ENCODE data around the gene ATXN2L. TPM values are rescaled to one million over a fixed set of nuclear protein-coding genes. Genes with fewer than 3 reads are reported as not detected.

The ATXN2L gene
- total and polyA plus RNA-seq, 2 experiments from 2014 or later: 134 to 192 TPM

DNA sequence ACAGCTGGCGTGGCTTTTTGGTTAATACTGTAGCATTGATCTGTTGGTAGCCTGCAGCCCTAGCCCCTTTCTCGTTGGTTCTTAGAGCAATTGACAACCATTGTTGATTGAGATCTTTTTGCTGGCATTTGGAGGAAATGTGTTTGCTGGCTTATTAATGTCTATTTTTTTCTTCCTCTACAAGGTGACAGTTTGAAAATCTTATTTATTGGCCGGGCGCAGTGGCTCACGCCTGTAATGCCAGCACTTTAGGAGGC is 1.8 kb downstream of the ATXN2L start:
- peak overlapping the region; percentile 97 for H3K4me3 Mint-ChIP-seq
- Histone ChIP-seq H3K4me1 (ENCODE audit: insufficient read depth) (peaks cover 26% of the 10 kb centered on the region), H2AFZ (no peak overlapping the region), H3K27ac (ENCODE audit: low read depth) (peak overlapping the region; percentile 99), H3K4me3 (peak overlapping the region; percentile 95), H3K4me2 (peak overlapping the region; percentile 94), H3F3A (replicated peaks; ENCODE audit: low read depth) (peaks cover 25% of the 10 kb centered on the region), H3K27me3 (ENCODE audit: insufficient read depth) (no peaks in the 10 kb centered on the region), H3K36me3 (ENCODE audit: insufficient read depth) (peaks cover 47% of the 10 kb centered on the region), H3K79me2 (replicated peaks; ENCODE audit: insufficient read depth) (peaks cover 62% of the 10 kb centered on the region), H4K20me1 (replicated peaks; ENCODE audit: insufficient read depth) (peaks cover 37% of the 10 kb centered on the region), H3K9me2 (ENCODE audit: insufficient read depth) (no peaks in the 10 kb centered on the region)
- peaks cover 35% of the 10 kb centered on the region for H3K4me1 Mint-ChIP-seq
- DNase-seq (ENCODE audit: low spot score): no peak
- peaks cover 65% of the 10 kb centered on the region for H3K36me3 Mint-ChIP-seq (ENCODE audit: low read depth)
- H3K27me3 Mint-ChIP-seq (ENCODE audit: insufficient read depth, low read depth, poor library complexity): peaks cover 18% of the 10 kb centered on the region
- no peak for TF ChIP-seq POLR2AphosphoS5 (IDR thresholded peaks at IDR 0.05; ENCODE audit: low read depth)
- TF ChIP-seq CREB1 (CRISPR knock-in tag; IDR thresholded peaks at IDR 0.05; ENCODE audit: low read depth): no peak
- TF ChIP-seq EZH2phosphoT487 (IDR thresholded peaks at IDR 0.05; ENCODE audit: unreplicated experiment): no peak
- TF ChIP-seq, protein P1, sequence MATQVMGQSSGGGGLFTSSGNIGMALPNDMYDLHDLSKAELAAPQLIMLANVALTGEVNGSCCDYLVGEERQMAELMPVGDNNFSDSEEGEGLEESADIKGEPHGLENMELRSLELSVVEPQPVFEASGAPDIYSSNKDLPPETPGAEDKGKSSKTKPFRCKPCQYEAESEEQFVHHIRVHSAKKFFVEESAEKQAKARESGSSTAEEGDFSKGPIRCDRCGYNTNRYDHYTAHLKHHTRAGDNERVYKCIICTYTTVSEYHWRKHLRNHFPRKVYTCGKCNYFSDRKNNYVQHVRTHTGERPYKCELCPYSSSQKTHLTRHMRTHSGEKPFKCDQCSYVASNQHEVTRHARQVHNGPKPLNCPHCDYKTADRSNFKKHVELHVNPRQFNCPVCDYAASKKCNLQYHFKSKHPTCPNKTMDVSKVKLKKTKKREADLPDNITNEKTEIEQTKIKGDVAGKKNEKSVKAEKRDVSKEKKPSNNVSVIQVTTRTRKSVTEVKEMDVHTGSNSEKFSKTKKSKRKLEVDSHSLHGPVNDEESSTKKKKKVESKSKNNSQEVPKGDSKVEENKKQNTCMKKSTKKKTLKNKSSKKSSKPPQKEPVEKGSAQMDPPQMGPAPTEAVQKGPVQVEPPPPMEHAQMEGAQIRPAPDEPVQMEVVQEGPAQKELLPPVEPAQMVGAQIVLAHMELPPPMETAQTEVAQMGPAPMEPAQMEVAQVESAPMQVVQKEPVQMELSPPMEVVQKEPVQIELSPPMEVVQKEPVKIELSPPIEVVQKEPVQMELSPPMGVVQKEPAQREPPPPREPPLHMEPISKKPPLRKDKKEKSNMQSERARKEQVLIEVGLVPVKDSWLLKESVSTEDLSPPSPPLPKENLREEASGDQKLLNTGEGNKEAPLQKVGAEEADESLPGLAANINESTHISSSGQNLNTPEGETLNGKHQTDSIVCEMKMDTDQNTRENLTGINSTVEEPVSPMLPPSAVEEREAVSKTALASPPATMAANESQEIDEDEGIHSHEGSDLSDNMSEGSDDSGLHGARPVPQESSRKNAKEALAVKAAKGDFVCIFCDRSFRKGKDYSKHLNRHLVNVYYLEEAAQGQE (IDR thresholded peaks at IDR 0.05; ENCODE audit: unreplicated experiment): no peak
- TF ChIP-seq ZNF331 (CRISPR knock-in tag; IDR thresholded peaks at IDR 0.05; ENCODE audit: low read depth): no peak
- TF ChIP-seq, protein P2, sequence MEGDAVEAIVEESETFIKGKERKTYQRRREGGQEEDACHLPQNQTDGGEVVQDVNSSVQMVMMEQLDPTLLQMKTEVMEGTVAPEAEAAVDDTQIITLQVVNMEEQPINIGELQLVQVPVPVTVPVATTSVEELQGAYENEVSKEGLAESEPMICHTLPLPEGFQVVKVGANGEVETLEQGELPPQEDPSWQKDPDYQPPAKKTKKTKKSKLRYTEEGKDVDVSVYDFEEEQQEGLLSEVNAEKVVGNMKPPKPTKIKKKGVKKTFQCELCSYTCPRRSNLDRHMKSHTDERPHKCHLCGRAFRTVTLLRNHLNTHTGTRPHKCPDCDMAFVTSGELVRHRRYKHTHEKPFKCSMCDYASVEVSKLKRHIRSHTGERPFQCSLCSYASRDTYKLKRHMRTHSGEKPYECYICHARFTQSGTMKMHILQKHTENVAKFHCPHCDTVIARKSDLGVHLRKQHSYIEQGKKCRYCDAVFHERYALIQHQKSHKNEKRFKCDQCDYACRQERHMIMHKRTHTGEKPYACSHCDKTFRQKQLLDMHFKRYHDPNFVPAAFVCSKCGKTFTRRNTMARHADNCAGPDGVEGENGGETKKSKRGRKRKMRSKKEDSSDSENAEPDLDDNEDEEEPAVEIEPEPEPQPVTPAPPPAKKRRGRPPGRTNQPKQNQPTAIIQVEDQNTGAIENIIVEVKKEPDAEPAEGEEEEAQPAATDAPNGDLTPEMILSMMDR (conservative IDR thresholded peaks at IDR 0.05; ENCODE audit: low read depth in 2 of 2): no peak
- no peak for TF ChIP-seq EZH2 (IDR thresholded peaks at IDR 0.05; ENCODE audit: low read depth, unreplicated experiment)
- TF ChIP-seq ZNF114 (CRISPR knock-in tag; IDR thresholded peaks at IDR 0.05): no peak
- TF ChIP-seq, protein P3, sequence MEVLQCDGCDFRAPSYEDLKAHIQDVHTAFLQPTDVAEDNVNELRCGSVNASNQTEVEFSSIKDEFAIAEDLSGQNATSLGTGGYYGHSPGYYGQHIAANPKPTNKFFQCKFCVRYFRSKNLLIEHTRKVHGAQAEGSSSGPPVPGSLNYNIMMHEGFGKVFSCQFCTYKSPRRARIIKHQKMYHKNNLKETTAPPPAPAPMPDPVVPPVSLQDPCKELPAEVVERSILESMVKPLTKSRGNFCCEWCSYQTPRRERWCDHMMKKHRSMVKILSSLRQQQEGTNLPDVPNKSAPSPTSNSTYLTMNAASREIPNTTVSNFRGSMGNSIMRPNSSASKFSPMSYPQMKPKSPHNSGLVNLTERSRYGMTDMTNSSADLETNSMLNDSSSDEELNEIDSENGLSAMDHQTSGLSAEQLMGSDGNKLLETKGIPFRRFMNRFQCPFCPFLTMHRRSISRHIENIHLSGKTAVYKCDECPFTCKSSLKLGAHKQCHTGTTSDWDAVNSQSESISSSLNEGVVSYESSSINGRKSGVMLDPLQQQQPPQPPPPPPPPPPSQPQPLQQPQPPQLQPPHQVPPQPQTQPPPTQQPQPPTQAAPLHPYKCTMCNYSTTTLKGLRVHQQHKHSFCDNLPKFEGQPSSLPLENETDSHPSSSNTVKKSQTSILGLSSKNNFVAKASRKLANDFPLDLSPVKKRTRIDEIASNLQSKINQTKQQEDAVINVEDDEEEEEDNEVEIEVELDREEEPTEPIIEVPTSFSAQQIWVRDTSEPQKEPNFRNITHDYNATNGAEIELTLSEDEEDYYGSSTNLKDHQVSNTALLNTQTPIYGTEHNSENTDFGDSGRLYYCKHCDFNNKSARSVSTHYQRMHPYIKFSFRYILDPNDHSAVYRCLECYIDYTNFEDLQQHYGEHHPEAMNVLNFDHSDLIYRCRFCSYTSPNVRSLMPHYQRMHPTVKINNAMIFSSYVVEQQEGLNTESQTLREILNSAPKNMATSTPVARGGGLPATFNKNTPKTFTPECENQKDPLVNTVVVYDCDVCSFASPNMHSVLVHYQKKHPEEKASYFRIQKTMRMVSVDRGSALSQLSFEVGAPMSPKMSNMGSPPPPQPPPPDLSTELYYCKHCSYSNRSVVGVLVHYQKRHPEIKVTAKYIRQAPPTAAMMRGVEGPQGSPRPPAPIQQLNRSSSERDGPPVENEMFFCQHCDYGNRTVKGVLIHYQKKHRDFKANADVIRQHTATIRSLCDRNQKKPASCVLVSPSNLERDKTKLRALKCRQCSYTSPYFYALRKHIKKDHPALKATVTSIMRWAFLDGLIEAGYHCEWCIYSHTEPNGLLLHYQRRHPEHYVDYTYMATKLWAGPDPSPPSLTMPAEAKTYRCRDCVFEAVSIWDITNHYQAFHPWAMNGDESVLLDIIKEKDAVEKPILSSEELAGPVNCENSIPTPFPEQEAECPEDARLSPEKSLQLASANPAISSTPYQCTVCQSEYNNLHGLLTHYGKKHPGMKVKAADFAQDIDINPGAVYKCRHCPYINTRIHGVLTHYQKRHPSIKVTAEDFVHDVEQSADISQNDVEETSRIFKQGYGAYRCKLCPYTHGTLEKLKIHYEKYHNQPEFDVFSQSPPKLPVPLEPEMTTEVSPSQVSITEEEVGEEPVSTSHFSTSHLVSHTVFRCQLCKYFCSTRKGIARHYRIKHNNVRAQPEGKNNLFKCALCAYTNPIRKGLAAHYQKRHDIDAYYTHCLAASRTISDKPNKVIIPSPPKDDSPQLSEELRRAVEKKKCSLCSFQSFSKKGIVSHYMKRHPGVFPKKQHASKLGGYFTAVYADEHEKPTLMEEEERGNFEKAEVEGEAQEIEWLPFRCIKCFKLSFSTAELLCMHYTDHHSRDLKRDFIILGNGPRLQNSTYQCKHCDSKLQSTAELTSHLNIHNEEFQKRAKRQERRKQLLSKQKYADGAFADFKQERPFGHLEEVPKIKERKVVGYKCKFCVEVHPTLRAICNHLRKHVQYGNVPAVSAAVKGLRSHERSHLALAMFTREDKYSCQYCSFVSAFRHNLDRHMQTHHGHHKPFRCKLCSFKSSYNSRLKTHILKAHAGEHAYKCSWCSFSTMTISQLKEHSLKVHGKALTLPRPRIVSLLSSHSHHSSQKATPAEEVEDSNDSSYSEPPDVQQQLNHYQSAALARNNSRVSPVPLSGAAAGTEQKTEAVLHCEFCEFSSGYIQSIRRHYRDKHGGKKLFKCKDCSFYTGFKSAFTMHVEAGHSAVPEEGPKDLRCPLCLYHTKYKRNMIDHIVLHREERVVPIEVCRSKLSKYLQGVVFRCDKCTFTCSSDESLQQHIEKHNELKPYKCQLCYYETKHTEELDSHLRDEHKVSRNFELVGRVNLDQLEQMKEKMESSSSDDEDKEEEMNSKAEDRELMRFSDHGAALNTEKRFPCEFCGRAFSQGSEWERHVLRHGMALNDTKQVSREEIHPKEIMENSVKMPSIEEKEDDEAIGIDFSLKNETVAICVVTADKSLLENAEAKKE (CRISPR knock-in tag; IDR thresholded peaks at IDR 0.05): no peak
- TF ChIP-seq JUNB (IDR thresholded peaks at IDR 0.05; ENCODE audit: unreplicated experiment): no peak
- TF ChIP-seq, protein P4, sequence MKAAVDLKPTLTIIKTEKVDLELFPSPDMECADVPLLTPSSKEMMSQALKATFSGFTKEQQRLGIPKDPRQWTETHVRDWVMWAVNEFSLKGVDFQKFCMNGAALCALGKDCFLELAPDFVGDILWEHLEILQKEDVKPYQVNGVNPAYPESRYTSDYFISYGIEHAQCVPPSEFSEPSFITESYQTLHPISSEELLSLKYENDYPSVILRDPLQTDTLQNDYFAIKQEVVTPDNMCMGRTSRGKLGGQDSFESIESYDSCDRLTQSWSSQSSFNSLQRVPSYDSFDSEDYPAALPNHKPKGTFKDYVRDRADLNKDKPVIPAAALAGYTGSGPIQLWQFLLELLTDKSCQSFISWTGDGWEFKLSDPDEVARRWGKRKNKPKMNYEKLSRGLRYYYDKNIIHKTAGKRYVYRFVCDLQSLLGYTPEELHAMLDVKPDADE (IDR thresholded peaks at IDR 0.05): no peak
- no peak for TF ChIP-seq NANOG (IDR thresholded peaks at IDR 0.05; ENCODE audit: borderline replicate concordance)
- no peak for TF ChIP-seq STAT1 (IDR thresholded peaks at IDR 0.05; ENCODE audit: unreplicated experiment)
- no peaks in the 10 kb centered on the region for H3K9me3 Mint-ChIP-seq
- no peak for ATAC-seq
- H3K27ac Mint-ChIP-seq: peak overlapping the region; percentile 99

Measured in GM23338 (cell line).